Heart left ventricle (tissue), 16 donors: ENCODE data around the gene FYN. TPM values are rescaled to one million over a fixed set of nuclear protein-coding genes. Genes with fewer than 3 reads are reported as not detected.

ENCODE experiments used
- ATAC-seq, 4 donors: fragments of 200-7000 bp; cut with Tn5 transposase; one replicate each; pipeline ENCODE4 v1.9.1; 2020 to 2022; ENCODE audit warnings: moderate library complexity in 4 of 4, mild to moderate bottlenecking in 3 of 4, moderate number of reproducible peaks in 1 of 4
- DNase-seq, 5 donors: peaks; one replicate each; pipeline ENCODE4 v3.0.0-alpha.2; 2020
- H3K27ac ChIP-seq, 12 donors: fragments of 200-600 bp; sonication (generic) in 4 of 12; one replicate each; pipeline versions ENCODE4 v1.5.0 to v1.8.0; 2016 to 2022; ENCODE audit warnings: mild to moderate bottlenecking in 2 of 12
- H3K27me3 ChIP-seq, 9 donors: fragments of 200-600 bp; sonication (generic) in 2 of 9; one replicate each; pipeline versions ENCODE4 v1.5.1 to v1.8.0; 2016 to 2022; ENCODE audit warnings: mild to moderate bottlenecking in 3 of 9
- H3K36me3 ChIP-seq, 9 donors: fragments of 200-600 bp; sonication (generic) in 2 of 9; one replicate each; pipeline versions ENCODE4 v1.5.0 to v1.8.0; 2018 to 2022; ENCODE audit warnings: mild to moderate bottlenecking in 2 of 9
- H3K4me1 ChIP-seq, 12 donors: fragments of 200-600 bp; sonication (generic) in 4 of 12; one replicate each; pipeline versions ENCODE4 v1.5.0 to v1.8.0; 2016 to 2022; ENCODE audit warnings: mild to moderate bottlenecking in 3 of 12
- H3K4me3 ChIP-seq, 12 donors: fragments of 200-600 bp; sonication (generic) in 4 of 12; one replicate each; pipeline versions ENCODE4 v1.5.0 to v1.8.0; 2017 to 2022; ENCODE audit warnings: mild to moderate bottlenecking in 9 of 12, moderate library complexity in 4 of 12
- H3K9me3 ChIP-seq, 12 donors: fragments of 200-600 bp; sonication (generic) in 4 of 12; one replicate each; pipeline versions ENCODE4 v1.5.0 to v1.8.0; 2016 to 2022; ENCODE audit warnings: mild to moderate bottlenecking in 1 of 12
- POLR2A ChIP-seq, 2 donors: fragments of 450-650 bp; IDR thresholded peaks; one replicate each; pipeline ENCODE4 v1.6.1; 2017; ENCODE audit warnings: antibody characterized with exemption in 2 of 2, mild to moderate bottlenecking in 2 of 2, moderate library complexity in 2 of 2
- WGBS, 4 donors: extraction: QIAGEN DNeasy Blood & Tissue Kit in 2 of 4; methylation state at CpG; one replicate each; pipeline versions ENCODE4 v1.1.5 to v1.1.7; 2013 to 2018; 5-methylcytosine and 5-hydroxymethylcytosine counted together
- intact Hi-C, 10 donors: fragments of 100-400 bp; cut with DNase I; formaldehyde crosslinking; loops; one replicate each; pipeline versions ENCODE4 v1.11.1 to v1.14.2; 2022
- polyA plus RNA-seq, 2 donors: library from polyadenylated mRNA; stranded (reverse); fragments of 200-250 nt; gene quantifications; one replicate each; pipeline ENCODE4 v1.2.3, GENCODE V29; 2013
- total RNA-seq, 9 donors: library from RNA; depleted of rRNA in 2 of 9; stranded (reverse); fragments of >200 nt in 2 of 9; fragmentation: NEBNext Ultra II Directional in 3 of 9; extraction: Animal tissue kit (Norgen Biotek cat#: 25700) in 3 of 9; gene quantifications; one replicate each; pipeline versions ENCODE4 v1.1.0 to v1.2.4, GENCODE V29; 2016 to 2023
- TF ChIP-seq, protein P1 (sequence below), 12 donors: fragments of 200-600 bp; sonication (generic) in 4 of 12; IDR thresholded peaks; one replicate each; pipeline versions ENCODE4 v1.5.0 to v1.8.0; 2018 to 2022; ENCODE audit warnings: antibody characterized with exemption in 12 of 12, mild to moderate bottlenecking in 5 of 12
- donor health status: ischemic (EF 13 %, LVEDD 7.1; RV severe dilation, severe dysfunction).
- donor health status: healthy with polysubstance abuse.
- donor health status: DM: no; HTN: yes; CAD: no.
- donor health status: DM: no; HTN: no; CAD: no.
- donor health status: ischemic (EF 25% LVEDD 6.9; RV normal size, moderate dysfunction).
- donor health status: ischemic (EF 25% LVEDD 5.7; RV mildly dilated, moderate dysfunction).
- donor health status: healthy.
- donor health status: DM: yes; HTN: yes; CAD: no.
- donor health status: ischemic (EF 35%, LVEDD 5.7; RV mildly dilated, moderate dysfunction).
- donor health status: nonischemic (EF 11% LVEDD 7.7; RV severe dilation, severe dysfunction).
- donor health status: DM: yes; HTN: yes; CAD: no.
- donor health status: PGD.
- donor health status: ischemic (EF 29% LVEDD 5.4; RV normal size, mild dysfunction).
- donor health status: nonischemic (EF 23%, LVEDD 6.1; RV moderate dilation, normal function).

The FYN gene
- total and polyA plus RNA-seq, 11 donors: 14.7 to 72.4 (median 52.3) TPM

DNA sequence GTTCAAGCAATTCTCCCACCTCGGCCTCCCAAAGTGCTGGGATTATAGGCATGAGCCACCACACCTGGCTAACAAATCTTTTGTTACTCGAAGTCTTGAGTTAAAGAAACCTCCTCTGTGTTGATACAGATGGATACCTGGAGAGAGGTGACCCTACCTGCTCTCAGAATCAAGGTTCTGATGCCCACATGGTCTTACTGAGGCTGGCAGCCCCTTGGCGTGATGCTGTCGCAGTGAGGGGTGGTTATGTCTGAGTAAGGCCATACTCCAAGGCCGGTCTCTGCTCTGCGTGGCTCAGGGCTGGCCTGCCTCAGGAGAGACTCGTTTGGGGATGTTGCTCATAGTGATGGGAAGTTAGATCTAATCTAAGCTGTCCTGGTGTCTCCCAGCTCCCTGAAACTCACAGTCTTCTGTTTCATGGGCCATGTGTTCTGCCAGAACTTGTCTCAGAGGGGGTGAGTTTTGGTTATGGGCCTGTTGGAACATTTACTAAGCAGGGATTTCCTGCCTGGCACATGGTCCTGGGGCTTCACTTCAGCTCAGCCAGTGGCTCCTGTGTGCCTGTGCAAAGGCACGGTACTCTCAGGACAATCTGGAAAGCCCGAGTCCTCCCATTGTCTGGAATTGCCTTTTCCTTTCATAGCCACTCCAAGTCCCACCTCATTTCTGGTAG is 250.1 kb downstream of the FYN start:
- DNase-seq (no peak), ATAC-seq (peak in 1 of 4 donors; percentile 39)
- Histone ChIP-seq H3K27ac (peak overlapping the region in 2 of 12 donors; percentile 2 to 12), H3K27me3 (no peaks in the 10 kb centered on the region), H3K4me1 (peaks cover 0 to 40% (median 20%) of the 10 kb centered on the region in 12 donors), H3K4me3 (no peak overlapping the region), H3K9me3 (no peaks in the 10 kb centered on the region), H3K36me3 (no peaks in the 10 kb centered on the region)
- TF ChIP-seq POLR2A (IDR thresholded peaks at IDR 0.05): no peak
- TF ChIP-seq, protein P1, sequence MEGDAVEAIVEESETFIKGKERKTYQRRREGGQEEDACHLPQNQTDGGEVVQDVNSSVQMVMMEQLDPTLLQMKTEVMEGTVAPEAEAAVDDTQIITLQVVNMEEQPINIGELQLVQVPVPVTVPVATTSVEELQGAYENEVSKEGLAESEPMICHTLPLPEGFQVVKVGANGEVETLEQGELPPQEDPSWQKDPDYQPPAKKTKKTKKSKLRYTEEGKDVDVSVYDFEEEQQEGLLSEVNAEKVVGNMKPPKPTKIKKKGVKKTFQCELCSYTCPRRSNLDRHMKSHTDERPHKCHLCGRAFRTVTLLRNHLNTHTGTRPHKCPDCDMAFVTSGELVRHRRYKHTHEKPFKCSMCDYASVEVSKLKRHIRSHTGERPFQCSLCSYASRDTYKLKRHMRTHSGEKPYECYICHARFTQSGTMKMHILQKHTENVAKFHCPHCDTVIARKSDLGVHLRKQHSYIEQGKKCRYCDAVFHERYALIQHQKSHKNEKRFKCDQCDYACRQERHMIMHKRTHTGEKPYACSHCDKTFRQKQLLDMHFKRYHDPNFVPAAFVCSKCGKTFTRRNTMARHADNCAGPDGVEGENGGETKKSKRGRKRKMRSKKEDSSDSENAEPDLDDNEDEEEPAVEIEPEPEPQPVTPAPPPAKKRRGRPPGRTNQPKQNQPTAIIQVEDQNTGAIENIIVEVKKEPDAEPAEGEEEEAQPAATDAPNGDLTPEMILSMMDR (IDR thresholded peaks at IDR 0.05): no peak
- intact Hi-C loops: no loop called here
- 75 to 87% (median 77%) methylated on average over 7 to 9 of the region's 9 CpGs for WGBS, 4 donors

DNA sequence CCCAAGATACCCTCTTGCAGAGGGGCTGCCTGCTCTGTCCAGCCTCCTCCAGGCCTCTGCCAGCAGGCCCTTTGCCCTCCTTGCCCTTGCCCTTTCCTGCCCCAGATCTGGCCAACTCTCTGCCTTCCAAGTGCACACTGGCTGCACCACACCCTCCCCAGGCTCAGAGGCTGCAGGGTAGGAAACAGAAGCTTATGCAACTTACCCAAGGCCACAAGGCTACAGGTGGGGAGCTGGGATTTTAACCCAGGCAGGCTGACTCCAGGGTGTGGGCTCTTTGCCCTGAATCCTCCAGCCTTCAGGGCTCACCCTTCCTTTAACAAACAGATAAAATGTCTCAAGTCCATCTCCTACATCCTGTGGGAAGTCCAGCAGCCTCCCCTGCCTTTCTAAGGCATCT is 253.1 kb downstream of the FYN start:
- Histone ChIP-seq H3K36me3 (no peaks in the 10 kb centered on the region), H3K27ac (no peak overlapping the region), H3K4me1 (peaks cover 0 to 14% (median 3%) of the 10 kb centered on the region in 12 donors), H3K4me3 (no peak overlapping the region), H3K9me3 (no peaks in the 10 kb centered on the region), H3K27me3 (no peaks in the 10 kb centered on the region)
- ATAC-seq: peak in 3 of 4 donors; percentile 48 to 74 (median 62)
- DNase-seq: no peak
- no peak for TF ChIP-seq POLR2A (IDR thresholded peaks at IDR 0.05)
- TF ChIP-seq, protein P1 (IDR thresholded peaks at IDR 0.05): no peak
- intact Hi-C loops: no loop called here

DNA sequence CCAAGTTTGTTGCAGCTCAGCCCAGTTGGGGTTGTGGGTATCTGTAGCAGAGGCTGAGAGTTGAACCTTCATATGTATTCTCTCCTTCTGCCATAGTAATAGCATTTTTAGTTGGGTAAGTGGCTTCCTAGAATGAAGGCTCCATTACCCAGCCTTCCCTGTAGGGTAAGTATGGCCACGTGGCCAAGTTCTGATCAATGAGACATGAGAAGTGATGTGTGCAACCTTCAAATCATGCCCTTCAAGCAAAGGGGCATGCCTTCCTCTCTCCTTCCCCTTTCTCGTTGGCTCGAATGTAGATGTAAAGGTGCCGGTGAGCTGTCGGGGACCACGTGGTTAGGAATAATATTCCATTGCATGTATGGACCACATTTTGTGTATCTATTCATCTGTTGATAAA is 254.8 kb downstream of the FYN start:
- Histone ChIP-seq H3K27me3 (no peaks in the 10 kb centered on the region), H3K36me3 (no peaks in the 10 kb centered on the region), H3K9me3 (no peaks in the 10 kb centered on the region), H3K4me3 (no peak overlapping the region), H3K27ac (no peak overlapping the region), H3K4me1 (peaks cover 0 to 18% (median 4%) of the 10 kb centered on the region in 12 donors)
- intact Hi-C loops: no loop called here
- DNase-seq: no peak
- no peak for TF ChIP-seq POLR2A (IDR thresholded peaks at IDR 0.05)
- TF ChIP-seq, protein P1 (IDR thresholded peaks at IDR 0.05): no peak
- whole genome bisulfite sequencing, 4 donors: 91 to 97% (median 94%) methylated on average over 6 of the region's 6 CpGs
- no peak for ATAC-seq

DNA sequence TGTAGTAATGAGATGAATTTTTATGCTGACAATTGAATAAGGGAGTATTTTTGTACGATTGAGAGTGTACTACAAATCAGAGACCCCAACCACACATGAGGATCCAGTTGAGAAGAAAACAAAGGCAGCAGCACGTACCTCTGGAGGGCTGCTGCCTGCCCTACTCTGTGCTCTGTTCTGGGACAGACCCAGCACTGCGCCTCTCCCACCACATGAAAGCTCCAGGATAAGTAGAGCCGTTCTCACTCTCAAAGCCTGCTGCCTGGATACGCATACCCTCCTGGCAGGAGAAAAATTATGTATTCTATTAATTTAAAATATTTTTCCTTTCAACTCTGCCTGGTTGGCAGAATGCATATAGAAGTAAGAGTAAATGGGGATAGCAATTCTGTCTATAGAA is 256.1 kb downstream of the FYN start:
- DNase-seq (no peak), ATAC-seq (no peak)
- Histone ChIP-seq H3K36me3 (no peaks in the 10 kb centered on the region), H3K4me1 (peaks cover 0 to 18% (median 4%) of the 10 kb centered on the region in 12 donors), H3K4me3 (no peak overlapping the region), H3K27me3 (no peaks in the 10 kb centered on the region), H3K9me3 (no peaks in the 10 kb centered on the region), H3K27ac (no peak overlapping the region)
- WGBS, 4 donors: 87 to 93% (median 89%) methylated on average over 5 of the region's 5 CpGs
- intact Hi-C loops: no loop called here
- TF ChIP-seq POLR2A (IDR thresholded peaks at IDR 0.05): no peak
- TF ChIP-seq, protein P1 (IDR thresholded peaks at IDR 0.05): no peak
